ENCODE results near the gene EXOG. TPM values are rescaled to one million over a fixed set of nuclear protein-coding genes. Genes with fewer than 3 reads are reported as not detected.

EXOG gene
- total and polyA plus RNA-seq, 2 donors (not counting 3 experiments of a cell fraction or from before 2014, with no cell fraction given) = 10.8 to 21.9 TPM

DNA sequence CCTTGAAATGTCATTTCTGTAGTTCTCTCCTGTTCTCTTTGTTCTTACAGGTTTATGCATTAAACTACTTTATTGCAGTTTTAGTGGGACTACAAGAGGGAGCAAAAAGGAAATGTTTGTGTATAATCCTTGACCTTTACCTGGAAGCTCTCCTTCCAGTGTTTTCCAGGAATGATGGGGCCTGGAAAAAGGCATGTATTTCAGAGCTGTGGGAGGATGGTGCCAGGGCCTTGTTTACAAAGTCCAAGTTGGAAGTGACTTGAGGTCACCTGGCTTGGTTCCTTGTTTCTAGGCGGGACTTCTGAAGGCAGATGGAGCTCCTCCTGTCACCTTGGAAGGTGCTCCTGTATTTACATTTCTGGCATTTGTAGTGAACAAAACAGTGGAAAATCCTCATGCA lies 27.4 kb upstream of the EXOG start:
- H3K36me3 ChIP-seq (ENCODE audit: control insufficient read depth in 2 of 2, extremely low read depth in 1 of 2, insufficient read depth in 2 of 2, low read length in 2 of 2) = no peaks in the 10 kb centered on the region

More for the DNA sequence above, 27.4 kb upstream of the EXOG start:
- no peak overlapping the region for H3K4me2 ChIP-seq (ENCODE audit: insufficient read depth, low read length)
- no peak for DNase-seq (ENCODE audit: low read depth, low spot score)
- no peak overlapping the region for H3K9ac ChIP-seq (replicated peaks; ENCODE audit: extremely low read depth, insufficient read depth, low read length)
- no peaks in the 10 kb centered on the region for H3K9me3 ChIP-seq (replicated peaks; ENCODE audit: control insufficient read depth, insufficient read depth, low read length)
- BruUV-seq (replicated peaks) = no TSS peak
- no peaks in the 10 kb centered on the region for H3K4me1 ChIP-seq (ENCODE audit: control insufficient read depth, extremely low read depth, insufficient read depth, low read length)
- intact Hi-C loops (cut with micrococcal nuclease) (no loop called here), dilution Hi-C loops (cut with MboI; ENCODE audit: extremely low pct_ligation_motif_present, low sequenced_read_pairs) (no loop called here)
- CTCF ChIA-PET = interaction anchor here (2.3 kb wide), 1 partner anchor 11 kb away, joined by 8 read pairs; no protein-coding TSS in a partner anchor
- no peak overlapping the region for H2AFZ ChIP-seq (ENCODE audit: low read depth, low read length)
- TF ChIP-seq POLR2A (IDR thresholded peaks at IDR 0.05; ENCODE audit: low read depth, low read length) = no peak
- no peak for TF ChIP-seq GATA2 (IDR thresholded peaks at IDR 0.05; ENCODE audit: insufficient read depth, insufficient read length, low read depth, low read length)
- no peak for TF ChIP-seq MYC (IDR thresholded peaks at IDR 0.05; ENCODE audit: low read depth, low read length)
- TF ChIP-seq FOS (IDR thresholded peaks at IDR 0.05; ENCODE audit: borderline replicate concordance, insufficient read depth, low read length) = no peak
- TF ChIP-seq, protein P1, sequence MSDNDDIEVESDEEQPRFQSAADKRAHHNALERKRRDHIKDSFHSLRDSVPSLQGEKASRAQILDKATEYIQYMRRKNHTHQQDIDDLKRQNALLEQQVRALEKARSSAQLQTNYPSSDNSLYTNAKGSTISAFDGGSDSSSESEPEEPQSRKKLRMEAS (IDR thresholded peaks at IDR 0.05; ENCODE audit: insufficient read depth, insufficient read length) = no peak
- TF ChIP-seq, protein P2, sequence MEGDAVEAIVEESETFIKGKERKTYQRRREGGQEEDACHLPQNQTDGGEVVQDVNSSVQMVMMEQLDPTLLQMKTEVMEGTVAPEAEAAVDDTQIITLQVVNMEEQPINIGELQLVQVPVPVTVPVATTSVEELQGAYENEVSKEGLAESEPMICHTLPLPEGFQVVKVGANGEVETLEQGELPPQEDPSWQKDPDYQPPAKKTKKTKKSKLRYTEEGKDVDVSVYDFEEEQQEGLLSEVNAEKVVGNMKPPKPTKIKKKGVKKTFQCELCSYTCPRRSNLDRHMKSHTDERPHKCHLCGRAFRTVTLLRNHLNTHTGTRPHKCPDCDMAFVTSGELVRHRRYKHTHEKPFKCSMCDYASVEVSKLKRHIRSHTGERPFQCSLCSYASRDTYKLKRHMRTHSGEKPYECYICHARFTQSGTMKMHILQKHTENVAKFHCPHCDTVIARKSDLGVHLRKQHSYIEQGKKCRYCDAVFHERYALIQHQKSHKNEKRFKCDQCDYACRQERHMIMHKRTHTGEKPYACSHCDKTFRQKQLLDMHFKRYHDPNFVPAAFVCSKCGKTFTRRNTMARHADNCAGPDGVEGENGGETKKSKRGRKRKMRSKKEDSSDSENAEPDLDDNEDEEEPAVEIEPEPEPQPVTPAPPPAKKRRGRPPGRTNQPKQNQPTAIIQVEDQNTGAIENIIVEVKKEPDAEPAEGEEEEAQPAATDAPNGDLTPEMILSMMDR (IDR thresholded peaks at IDR 0.05; ENCODE audit: extremely low read depth in 1 of 2, insufficient read depth in 1 of 2, low read depth in 1 of 2, low read length in 2 of 2) = no peak
- no peak for TF ChIP-seq EZH2 (IDR thresholded peaks at IDR 0.05; ENCODE audit: borderline replicate concordance, low read depth, low read length, severe bottlenecking)
- TF ChIP-seq POLR2AphosphoS5 (IDR thresholded peaks at IDR 0.05; ENCODE audit: insufficient read depth, low read depth, low read length) = no peak
- TF ChIP-seq JUN (IDR thresholded peaks at IDR 0.05; ENCODE audit: borderline replicate concordance, insufficient read depth, insufficient read length, low read depth) = no peak
- H4K20me1 ChIP-seq (replicated peaks; ENCODE audit: control insufficient read depth, extremely low read depth, insufficient read depth, low read length) = no peaks in the 10 kb centered on the region
- no peaks in the 10 kb centered on the region for H3K9me1 ChIP-seq (replicated peaks; ENCODE audit: control insufficient read depth, extremely low read depth, insufficient read depth, low read length)
- no peak overlapping the region for H3K4me3 ChIP-seq (replicated peaks in 1 of 3; ENCODE audit: insufficient read depth in 1 of 3, low read depth in 1 of 3, low read length in 3 of 3)
- H3K27me3 ChIP-seq (ENCODE audit: control insufficient read depth in 2 of 2, insufficient read depth in 2 of 2, low read length in 2 of 2) = no peaks in the 10 kb centered on the region
- no peak overlapping the region for H3K27ac ChIP-seq (ENCODE audit: insufficient read depth, low read depth, low read length)
- no peak for FAIRE-seq
- no peaks in the 10 kb centered on the region for H3K79me2 ChIP-seq (ENCODE audit: control insufficient read depth, insufficient read depth, low read length)
- POLR2A ChIA-PET = no interaction called here
